ENCODE results near the gene SLC38A6.

Gene SLC38A6

DNA sequence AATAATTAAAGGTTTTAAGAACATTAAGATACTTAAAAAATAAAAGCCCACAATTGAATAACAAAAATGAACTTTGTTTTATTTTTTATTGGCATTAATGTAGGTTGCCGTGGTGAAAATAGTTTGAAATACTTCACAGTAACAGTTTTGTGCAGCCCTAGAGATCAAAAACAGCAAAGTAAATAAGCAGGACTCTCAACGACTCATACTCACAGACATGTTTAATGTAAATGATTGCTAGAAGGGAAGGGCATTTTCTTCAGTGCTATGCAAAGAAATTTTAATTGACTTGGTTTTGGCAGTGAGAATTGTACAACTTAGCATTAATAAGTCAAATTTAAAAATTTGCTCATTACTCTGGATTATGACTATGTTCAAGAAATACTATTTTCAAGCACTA is 16.1 kb upstream of the SLC38A6 start:
- peak; percentile 50; the same call in 1 of the 3 replicates for ATAC-seq
- no peak for TF ChIP-seq ZNF8 (CRISPR knock-in tag; IDR thresholded peaks at IDR 0.05)
- no peak for TF ChIP-seq ZFP30 (CRISPR knock-in tag; IDR thresholded peaks at IDR 0.05)
- TF ChIP-seq, protein P1, sequence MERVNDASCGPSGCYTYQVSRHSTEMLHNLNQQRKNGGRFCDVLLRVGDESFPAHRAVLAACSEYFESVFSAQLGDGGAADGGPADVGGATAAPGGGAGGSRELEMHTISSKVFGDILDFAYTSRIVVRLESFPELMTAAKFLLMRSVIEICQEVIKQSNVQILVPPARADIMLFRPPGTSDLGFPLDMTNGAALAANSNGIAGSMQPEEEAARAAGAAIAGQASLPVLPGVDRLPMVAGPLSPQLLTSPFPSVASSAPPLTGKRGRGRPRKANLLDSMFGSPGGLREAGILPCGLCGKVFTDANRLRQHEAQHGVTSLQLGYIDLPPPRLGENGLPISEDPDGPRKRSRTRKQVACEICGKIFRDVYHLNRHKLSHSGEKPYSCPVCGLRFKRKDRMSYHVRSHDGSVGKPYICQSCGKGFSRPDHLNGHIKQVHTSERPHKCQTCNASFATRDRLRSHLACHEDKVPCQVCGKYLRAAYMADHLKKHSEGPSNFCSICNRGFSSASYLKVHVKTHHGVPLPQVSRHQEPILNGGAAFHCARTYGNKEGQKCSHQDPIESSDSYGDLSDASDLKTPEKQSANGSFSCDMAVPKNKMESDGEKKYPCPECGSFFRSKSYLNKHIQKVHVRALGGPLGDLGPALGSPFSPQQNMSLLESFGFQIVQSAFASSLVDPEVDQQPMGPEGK (CRISPR knock-in tag; IDR thresholded peaks at IDR 0.05; ENCODE audit: borderline replicate concordance) = no peak
- no peak for TF ChIP-seq ZC3H10 (CRISPR knock-in tag; IDR thresholded peaks at IDR 0.05)
- TF ChIP-seq GLIS3 (CRISPR knock-in tag; IDR thresholded peaks at IDR 0.05) = no peak
- TF ChIP-seq ARNTL (CRISPR knock-in tag; IDR thresholded peaks at IDR 0.05; ENCODE audit: borderline replicate concordance, low read depth) = no peak
- TF ChIP-seq, protein P2, sequence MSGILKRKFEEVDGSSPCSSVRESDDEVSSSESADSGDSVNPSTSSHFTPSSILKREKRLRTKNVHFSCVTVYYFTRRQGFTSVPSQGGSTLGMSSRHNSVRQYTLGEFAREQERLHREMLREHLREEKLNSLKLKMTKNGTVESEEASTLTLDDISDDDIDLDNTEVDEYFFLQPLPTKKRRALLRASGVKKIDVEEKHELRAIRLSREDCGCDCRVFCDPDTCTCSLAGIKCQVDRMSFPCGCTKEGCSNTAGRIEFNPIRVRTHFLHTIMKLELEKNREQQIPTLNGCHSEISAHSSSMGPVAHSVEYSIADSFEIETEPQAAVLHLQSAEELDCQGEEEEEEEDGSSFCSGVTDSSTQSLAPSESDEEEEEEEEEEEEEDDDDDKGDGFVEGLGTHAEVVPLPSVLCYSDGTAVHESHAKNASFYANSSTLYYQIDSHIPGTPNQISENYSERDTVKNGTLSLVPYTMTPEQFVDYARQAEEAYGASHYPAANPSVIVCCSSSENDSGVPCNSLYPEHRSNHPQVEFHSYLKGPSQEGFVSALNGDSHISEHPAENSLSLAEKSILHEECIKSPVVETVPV (CRISPR knock-in tag; IDR thresholded peaks at IDR 0.05) = no peak
- TF ChIP-seq ESRRG (CRISPR knock-in tag; IDR thresholded peaks at IDR 0.05) = no peak

DNA sequence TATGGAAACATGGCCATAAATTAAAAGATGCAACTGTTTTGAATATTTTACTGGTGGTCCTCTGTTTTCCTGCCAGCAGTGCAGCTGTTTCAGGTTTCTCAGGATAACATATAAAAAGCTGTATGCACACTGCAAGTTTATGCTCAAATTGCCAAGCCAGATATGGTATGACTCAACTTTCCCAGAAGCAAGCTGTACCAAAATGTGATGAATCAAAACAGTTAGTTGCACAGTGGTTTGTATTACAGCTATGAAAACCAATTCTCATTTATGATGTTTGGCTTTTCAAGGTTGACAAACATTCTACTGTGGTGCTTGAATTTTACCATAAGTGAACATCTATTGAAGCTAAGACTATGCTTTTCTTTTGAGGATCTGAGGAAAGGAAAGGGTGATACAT is 15.6 kb upstream of the SLC38A6 start:
- ATAC-seq = peak; percentile 65

DNA sequence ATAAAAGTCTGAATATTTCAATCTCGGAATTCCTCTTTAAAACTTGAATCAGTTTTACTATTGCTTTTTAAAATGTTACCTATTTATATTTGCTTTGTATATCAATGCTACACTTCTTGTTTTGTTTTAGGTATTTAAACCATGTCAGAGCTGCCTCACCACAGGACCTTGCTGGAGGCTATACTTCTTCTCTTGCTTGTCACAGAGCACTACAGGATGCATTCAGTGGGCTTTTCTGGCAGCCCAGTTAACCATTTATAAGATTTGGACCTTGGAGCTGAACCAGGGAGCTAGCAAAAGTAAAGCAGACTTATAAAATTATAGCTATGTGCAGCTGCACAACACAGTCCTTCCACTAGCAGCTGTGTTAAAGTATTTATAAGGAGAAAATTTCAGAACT is 12.9 kb upstream of the SLC38A6 start:
- ATAC-seq = no peak
- TF ChIP-seq CSDC2 (CRISPR knock-in tag; IDR thresholded peaks at IDR 0.05) = no peak
- TF ChIP-seq OSR1 (CRISPR knock-in tag; IDR thresholded peaks at IDR 0.05) = no peak
- TF ChIP-seq ZC3H10 (CRISPR knock-in tag; IDR thresholded peaks at IDR 0.05) = no peak
- TF ChIP-seq, protein P1 (CRISPR knock-in tag; IDR thresholded peaks at IDR 0.05; ENCODE audit: borderline replicate concordance) = no peak
- TF ChIP-seq ZNF565 (CRISPR knock-in tag; conservative IDR thresholded peaks at IDR 0.05; ENCODE audit: low read depth) = no peak
- no peak for TF ChIP-seq ARNTL (CRISPR knock-in tag; IDR thresholded peaks at IDR 0.05; ENCODE audit: borderline replicate concordance, low read depth)
- no peak for TF ChIP-seq ISL1 (CRISPR knock-in tag; IDR thresholded peaks at IDR 0.05)
- TF ChIP-seq, protein P2 (CRISPR knock-in tag; IDR thresholded peaks at IDR 0.05) = no peak

More for the DNA sequence above, 15.6 kb upstream of the SLC38A6 start:
- TF ChIP-seq BACH2 (CRISPR knock-in tag; IDR thresholded peaks at IDR 0.05; ENCODE audit: borderline replicate concordance) (no peak), ZNF8 (CRISPR knock-in tag; IDR thresholded peaks at IDR 0.05) (no peak), CSDC2 (CRISPR knock-in tag; IDR thresholded peaks at IDR 0.05) (no peak), OSR1 (CRISPR knock-in tag; IDR thresholded peaks at IDR 0.05) (no peak), SNAI2 (CRISPR knock-in tag; IDR thresholded peaks at IDR 0.05) (no peak), ESRRG (CRISPR knock-in tag; IDR thresholded peaks at IDR 0.05) (no peak), GLIS3 (CRISPR knock-in tag; IDR thresholded peaks at IDR 0.05) (no peak), ZFP3 (CRISPR knock-in tag; IDR thresholded peaks at IDR 0.05) (no peak), ZNF565 (CRISPR knock-in tag; conservative IDR thresholded peaks at IDR 0.05; ENCODE audit: low read depth) (no peak)
- TF ChIP-seq, protein P3, sequence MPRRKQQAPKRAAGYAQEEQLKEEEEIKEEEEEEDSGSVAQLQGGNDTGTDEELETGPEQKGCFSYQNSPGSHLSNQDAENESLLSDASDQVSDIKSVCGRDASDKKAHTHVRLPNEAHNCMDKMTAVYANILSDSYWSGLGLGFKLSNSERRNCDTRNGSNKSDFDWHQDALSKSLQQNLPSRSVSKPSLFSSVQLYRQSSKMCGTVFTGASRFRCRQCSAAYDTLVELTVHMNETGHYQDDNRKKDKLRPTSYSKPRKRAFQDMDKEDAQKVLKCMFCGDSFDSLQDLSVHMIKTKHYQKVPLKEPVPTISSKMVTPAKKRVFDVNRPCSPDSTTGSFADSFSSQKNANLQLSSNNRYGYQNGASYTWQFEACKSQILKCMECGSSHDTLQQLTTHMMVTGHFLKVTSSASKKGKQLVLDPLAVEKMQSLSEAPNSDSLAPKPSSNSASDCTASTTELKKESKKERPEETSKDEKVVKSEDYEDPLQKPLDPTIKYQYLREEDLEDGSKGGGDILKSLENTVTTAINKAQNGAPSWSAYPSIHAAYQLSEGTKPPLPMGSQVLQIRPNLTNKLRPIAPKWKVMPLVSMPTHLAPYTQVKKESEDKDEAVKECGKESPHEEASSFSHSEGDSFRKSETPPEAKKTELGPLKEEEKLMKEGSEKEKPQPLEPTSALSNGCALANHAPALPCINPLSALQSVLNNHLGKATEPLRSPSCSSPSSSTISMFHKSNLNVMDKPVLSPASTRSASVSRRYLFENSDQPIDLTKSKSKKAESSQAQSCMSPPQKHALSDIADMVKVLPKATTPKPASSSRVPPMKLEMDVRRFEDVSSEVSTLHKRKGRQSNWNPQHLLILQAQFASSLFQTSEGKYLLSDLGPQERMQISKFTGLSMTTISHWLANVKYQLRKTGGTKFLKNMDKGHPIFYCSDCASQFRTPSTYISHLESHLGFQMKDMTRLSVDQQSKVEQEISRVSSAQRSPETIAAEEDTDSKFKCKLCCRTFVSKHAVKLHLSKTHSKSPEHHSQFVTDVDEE (CRISPR knock-in tag; IDR thresholded peaks at IDR 0.05) = no peak
- TF ChIP-seq, protein P4, sequence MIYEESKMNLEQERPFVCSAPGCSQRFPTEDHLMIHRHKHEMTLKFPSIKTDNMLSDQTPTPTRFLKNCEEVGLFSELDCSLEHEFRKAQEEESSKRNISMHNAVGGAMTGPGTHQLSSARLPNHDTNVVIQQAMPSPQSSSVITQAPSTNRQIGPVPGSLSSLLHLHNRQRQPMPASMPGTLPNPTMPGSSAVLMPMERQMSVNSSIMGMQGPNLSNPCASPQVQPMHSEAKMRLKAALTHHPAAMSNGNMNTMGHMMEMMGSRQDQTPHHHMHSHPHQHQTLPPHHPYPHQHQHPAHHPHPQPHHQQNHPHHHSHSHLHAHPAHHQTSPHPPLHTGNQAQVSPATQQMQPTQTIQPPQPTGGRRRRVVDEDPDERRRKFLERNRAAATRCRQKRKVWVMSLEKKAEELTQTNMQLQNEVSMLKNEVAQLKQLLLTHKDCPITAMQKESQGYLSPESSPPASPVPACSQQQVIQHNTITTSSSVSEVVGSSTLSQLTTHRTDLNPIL (CRISPR knock-in tag; IDR thresholded peaks at IDR 0.05; ENCODE audit: low read depth) = no peak

All from SK-N-SH treated with all-trans-retinoic acid at 6 μM for 48 hours (cell line).